ENCODE results near the gene GFOD1. TPM values are rescaled to one million over a fixed set of nuclear protein-coding genes. Genes with fewer than 3 reads are reported as not detected.

Gene GFOD1
- total RNA-seq, 1 experiment from 2014 or later, result 0.62 TPM

GRCh38 chr6:13355999-13356785 lies 131.2 kb downstream of the GFOD1 start:
- intact Hi-C loops (cut with micrococcal nuclease; ENCODE audit: unreplicated experiment), result no loop called here
- no peak overlapping the region for H3K27ac ChIP-seq (ENCODE audit: low read length)
- CTCF ChIA-PET, result interaction anchor here (0.6 kb wide), 1 partner anchor 132 kb away, joined by 4 read pairs; no protein-coding TSS in a partner anchor
- no peaks in the 10 kb centered on the region for H3K9me3 ChIP-seq (ENCODE audit: control insufficient read depth, insufficient read depth, low read depth, low read length)
- H3K4me1 ChIP-seq (ENCODE audit: control insufficient read depth, insufficient read depth, low read length), result no peaks in the 10 kb centered on the region
- H3K27me3 ChIP-seq (ENCODE audit: control insufficient read depth, insufficient read depth, low read length), result no peaks in the 10 kb centered on the region
- no TSS peak for BruUV-seq (replicated peaks)
- TF ChIP-seq SIN3A (IDR thresholded peaks at IDR 0.05; ENCODE audit: borderline replicate concordance, insufficient read depth, low read depth, low read length) (no peak), CTCF (IDR thresholded peaks at IDR 0.05) (no peak), POLR2AphosphoS5 (IDR thresholded peaks at IDR 0.05; ENCODE audit: low read depth, low read length) (no peak), REST (IDR thresholded peaks at IDR 0.05; ENCODE audit: insufficient read depth in 1 of 2, low read depth in 2 of 2, low read length in 1 of 2) (no peak), TCF7L2 (IDR thresholded peaks at IDR 0.05; ENCODE audit: low read depth, low read length) (no peak)
- POLR2A ChIA-PET, result no interaction called here
- DNase-seq (ENCODE audit: low read depth, low spot score), result no peak
- no peak overlapping the region for H3K4me3 ChIP-seq (ENCODE audit: low read depth in 2 of 2, low read length in 2 of 2)
- no peaks in the 10 kb centered on the region for H3K36me3 ChIP-seq (ENCODE audit: control insufficient read depth, insufficient read depth, low read length)
- in situ Hi-C loops (cut with HindIII; ENCODE audit: low pct_unique_long_range_greater_than_20kb, low sequenced_read_pairs), result no loop called here
- no peak for ATAC-seq

GRCh38 chr6:13355043-13355945 lies 132.1 kb downstream of the GFOD1 start:
- no TSS peak for BruUV-seq (replicated peaks)
- H3K36me3 ChIP-seq (ENCODE audit: control insufficient read depth, insufficient read depth, low read length), result no peaks in the 10 kb centered on the region
- no peaks in the 10 kb centered on the region for H3K9me3 ChIP-seq (ENCODE audit: control insufficient read depth, insufficient read depth, low read depth, low read length)
- ChIA-PET POLR2A (no interaction called here), CTCF (no interaction called here)
- in situ Hi-C loops (cut with HindIII; ENCODE audit: low pct_unique_long_range_greater_than_20kb, low sequenced_read_pairs) (no loop called here), intact Hi-C loops (cut with micrococcal nuclease; ENCODE audit: unreplicated experiment) (no loop called here)
- no peaks in the 10 kb centered on the region for H3K4me1 ChIP-seq (ENCODE audit: control insufficient read depth, insufficient read depth, low read length)
- no peaks in the 10 kb centered on the region for H3K27me3 ChIP-seq (ENCODE audit: control insufficient read depth, insufficient read depth, low read length)
- H3K4me3 ChIP-seq (ENCODE audit: low read depth in 2 of 2, low read length in 2 of 2), result no peak overlapping the region
- H3K27ac ChIP-seq (ENCODE audit: low read length), result no peak overlapping the region
- TF ChIP-seq POLR2AphosphoS5 (IDR thresholded peaks at IDR 0.05; ENCODE audit: low read depth, low read length), result no peak
- no peak for TF ChIP-seq TCF7L2 (IDR thresholded peaks at IDR 0.05; ENCODE audit: low read depth, low read length)
- TF ChIP-seq REST (IDR thresholded peaks at IDR 0.05; ENCODE audit: insufficient read depth in 1 of 2, low read depth in 2 of 2, low read length in 1 of 2), result no peak
- TF ChIP-seq SIN3A (IDR thresholded peaks at IDR 0.05; ENCODE audit: borderline replicate concordance, insufficient read depth, low read depth, low read length), result no peak
- TF ChIP-seq CTCF (IDR thresholded peaks at IDR 0.05), result no peak
- 0 out of 2 replicates have a peak, but pooled peaks have one; percentile 30 for ATAC-seq
- DNase-seq (ENCODE audit: low read depth, low spot score), result no peak

Data from Panc1 (cell line).